ENCODE measurements around the gene ZNF407.

ZNF407 gene

GRCh38 chr18:75106746-75107145 is 509.1 kb downstream of the ZNF407 start:
- Histone ChIP-seq H3K4me1 (ENCODE audit: insufficient read depth, poor library complexity, severe bottlenecking) (no peaks in the 10 kb centered on the region), H3K36me3 (ENCODE audit: low read depth) (no peaks in the 10 kb centered on the region), H3K27me3 (ENCODE audit: insufficient read depth, poor library complexity, severe bottlenecking) (no peaks in the 10 kb centered on the region), H3K9me3 (ENCODE audit: severe bottlenecking) (no peaks in the 10 kb centered on the region), H3K27ac (ENCODE audit: poor library complexity, severe bottlenecking) (no peak overlapping the region), H3K4me3 (ENCODE audit: severe bottlenecking) (no peak overlapping the region)
- no peak for ATAC-seq (ENCODE audit: low read depth)
- no peak for TF ChIP-seq CTCF (IDR thresholded peaks at IDR 0.05; ENCODE audit: poor library complexity, severe bottlenecking)
- no peak for DNase-seq (ENCODE audit: low spot score)

- ATAC-seq (ENCODE audit: low read depth) (no peak), DNase-seq (ENCODE audit: low spot score) (no peak)
- Histone ChIP-seq H3K27ac (ENCODE audit: poor library complexity, severe bottlenecking) (no peak overlapping the region), H3K9me3 (ENCODE audit: severe bottlenecking) (no peaks in the 10 kb centered on the region), H3K4me1 (ENCODE audit: insufficient read depth, poor library complexity, severe bottlenecking) (no peaks in the 10 kb centered on the region), H3K4me3 (ENCODE audit: severe bottlenecking) (no peak overlapping the region), H3K36me3 (ENCODE audit: low read depth) (no peaks in the 10 kb centered on the region), H3K27me3 (ENCODE audit: insufficient read depth, poor library complexity, severe bottlenecking) (no peaks in the 10 kb centered on the region)
- no peak for TF ChIP-seq CTCF (IDR thresholded peaks at IDR 0.05; ENCODE audit: poor library complexity, severe bottlenecking)
These were observed 509.7 kb downstream of the ZNF407 start for GRCh38 chr18:75107196-75107930.

- DNase-seq (ENCODE audit: low spot score) (no peak), ATAC-seq (ENCODE audit: low read depth) (no peak)
- Histone ChIP-seq H3K4me3 (ENCODE audit: severe bottlenecking) (no peak overlapping the region), H3K27me3 (ENCODE audit: insufficient read depth, poor library complexity, severe bottlenecking) (no peaks in the 10 kb centered on the region), H3K36me3 (ENCODE audit: low read depth) (no peaks in the 10 kb centered on the region), H3K9me3 (ENCODE audit: severe bottlenecking) (no peaks in the 10 kb centered on the region), H3K27ac (ENCODE audit: poor library complexity, severe bottlenecking) (no peak overlapping the region), H3K4me1 (ENCODE audit: insufficient read depth, poor library complexity, severe bottlenecking) (no peaks in the 10 kb centered on the region)
- no peak for TF ChIP-seq CTCF (IDR thresholded peaks at IDR 0.05; ENCODE audit: poor library complexity, severe bottlenecking)
These were observed 510.2 kb downstream of the ZNF407 start for GRCh38 chr18:75107931-75108276.

GRCh38 chr18:75108579-75109318 is 511.1 kb downstream of the ZNF407 start:
- no peak for TF ChIP-seq CTCF (IDR thresholded peaks at IDR 0.05; ENCODE audit: poor library complexity, severe bottlenecking)
- no peak overlapping the region for H3K27ac ChIP-seq (ENCODE audit: poor library complexity, severe bottlenecking)
- no peak for DNase-seq (ENCODE audit: low spot score)
- no peak for ATAC-seq (ENCODE audit: low read depth)
- H3K9me3 ChIP-seq (ENCODE audit: severe bottlenecking), result no peaks in the 10 kb centered on the region
- no peaks in the 10 kb centered on the region for H3K36me3 ChIP-seq (ENCODE audit: low read depth)
- H3K27me3 ChIP-seq (ENCODE audit: insufficient read depth, poor library complexity, severe bottlenecking), result no peaks in the 10 kb centered on the region
- no peaks in the 10 kb centered on the region for H3K4me1 ChIP-seq (ENCODE audit: insufficient read depth, poor library complexity, severe bottlenecking)
- no peak overlapping the region for H3K4me3 ChIP-seq (ENCODE audit: severe bottlenecking)

- ATAC-seq (ENCODE audit: low read depth), result no peak
- TF ChIP-seq CTCF (IDR thresholded peaks at IDR 0.05; ENCODE audit: poor library complexity, severe bottlenecking), result no peak
- Histone ChIP-seq H3K27me3 (ENCODE audit: insufficient read depth, poor library complexity, severe bottlenecking) (no peaks in the 10 kb centered on the region), H3K4me3 (ENCODE audit: severe bottlenecking) (no peak overlapping the region), H3K9me3 (ENCODE audit: severe bottlenecking) (no peaks in the 10 kb centered on the region), H3K27ac (ENCODE audit: poor library complexity, severe bottlenecking) (no peak overlapping the region), H3K4me1 (ENCODE audit: insufficient read depth, poor library complexity, severe bottlenecking) (no peaks in the 10 kb centered on the region), H3K36me3 (ENCODE audit: low read depth) (no peaks in the 10 kb centered on the region)
- no peak for DNase-seq (ENCODE audit: low spot score)
These were observed 511.6 kb downstream of the ZNF407 start for GRCh38 chr18:75109319-75109691.

Measured in RWPE2 (cell line).